Measurements from ENCODE around the gene ADGB.
"Not testable (repeated sequence)": the region's sequence is repeated elsewhere in the genome, so short reads cannot be mapped to it uniquely, and the experiment has no call there.

The ADGB gene

GRCh38 chr6:146598772-146599405 lies at the start of gene ADGB:
ADGB (plus strand) TSS chr6:146598972; CDS start chr6:146599041, 69 bp downstream.
- DNase-seq (ENCODE audit: low read depth): peak; percentile 49

GRCh38 chr6:146550911-146551310 lies 47.9 kb upstream of the ADGB start:
- peak; percentile 29 for DNase-seq (ENCODE audit: low read depth)

- DNase-seq (ENCODE audit: low read depth): no peak
Measured at GRCh38 chr6:146551545-146551944, 47.2 kb upstream of the ADGB start.

GRCh38 chr6:146553377-146554135 lies 45.2 kb upstream of the ADGB start:
- no peak for DNase-seq (ENCODE audit: low read depth)

- DNase-seq (ENCODE audit: low read depth): no peak
Measured at GRCh38 chr6:146560607-146561006, 38.2 kb upstream of the ADGB start.

GRCh38 chr6:146566661-146567060 lies 32.1 kb upstream of the ADGB start:
- DNase-seq (ENCODE audit: low read depth): not testable (repeated sequence)

GRCh38 chr6:146568619-146569018 lies 30.2 kb upstream of the ADGB start:
- DNase-seq (ENCODE audit: low read depth): not testable (repeated sequence)

- DNase-seq (ENCODE audit: low read depth): no peak
Measured at GRCh38 chr6:146574211-146574610, 24.6 kb upstream of the ADGB start.

GRCh38 chr6:146578054-146578453 lies 20.7 kb upstream of the ADGB start:
- no peak for DNase-seq (ENCODE audit: low read depth)

- DNase-seq (ENCODE audit: low read depth): no peak
Measured at GRCh38 chr6:146581968-146582367, 16.8 kb upstream of the ADGB start.

- DNase-seq (ENCODE audit: low read depth): peak; percentile 29
Measured at GRCh38 chr6:146582857-146583256, 15.9 kb upstream of the ADGB start.

- no peak for DNase-seq (ENCODE audit: low read depth)
Measured at GRCh38 chr6:146583966-146584365, 14.8 kb upstream of the ADGB start.

- DNase-seq (ENCODE audit: low read depth): no peak
Measured at GRCh38 chr6:146587459-146587858, 11.3 kb upstream of the ADGB start.

GRCh38 chr6:146590492-146590891 lies 8.3 kb upstream of the ADGB start:
- DNase-seq (ENCODE audit: low read depth): no peak

GRCh38 chr6:146592451-146592850 lies 6.3 kb upstream of the ADGB start:
- DNase-seq (ENCODE audit: low read depth): no peak

- no peak for DNase-seq (ENCODE audit: low read depth)
Measured at GRCh38 chr6:146593986-146594385, 4.8 kb upstream of the ADGB start.

- DNase-seq (ENCODE audit: low read depth): no peak
Measured at GRCh38 chr6:146594495-146594894, 4.3 kb upstream of the ADGB start.

GRCh38 chr6:146595972-146596731 lies 2.6 kb upstream of the ADGB start:
- no peak for DNase-seq (ENCODE audit: low read depth)

- no peak for DNase-seq (ENCODE audit: low read depth)
Measured at GRCh38 chr6:146601352-146601751, 2.6 kb downstream of the ADGB start.

- DNase-seq (ENCODE audit: low read depth): no peak
Measured at GRCh38 chr6:146602526-146602925, 3.8 kb downstream of the ADGB start.

GRCh38 chr6:146613947-146614346 lies 15.2 kb downstream of the ADGB start:
- DNase-seq (ENCODE audit: low read depth): no peak

GRCh38 chr6:146620655-146621054 lies 21.9 kb downstream of the ADGB start:
- no peak for DNase-seq (ENCODE audit: low read depth)

- DNase-seq (ENCODE audit: low read depth): no peak
Measured at GRCh38 chr6:146628350-146628749, 29.6 kb downstream of the ADGB start.
